Thoracic aorta (tissue), 2 donors: ENCODE results near the gene ADCY2. TPM values are rescaled to one million over a fixed set of nuclear protein-coding genes. Genes with fewer than 3 reads are reported as not detected.

Experiments
- ATAC-seq: fragments of 150-250 bp; one replicate; pipeline ENCODE4 v1.8.0; 2017; ENCODE audit warnings: low read depth; ENCODE audit not compliant: insufficient number of reproducible peaks, low FRiP score
- DNase-seq: peaks from one replicate; pipeline ENCODE4 v3.0.0-alpha.2; 2020; ENCODE audit warnings: low spot score
- H3K27ac ChIP-seq, 2 donors: fragments of 200-600 bp; sonication (generic); 1 replicate in 1 of 2; 2 replicates in 1 of 2; pipeline ENCODE4 v1.5.1; 2016; ENCODE audit warnings: mild to moderate bottlenecking in 2 of 2, moderate library complexity in 2 of 2
- H3K27me3 ChIP-seq: fragments of 200-600 bp; sonication (generic); replicated peaks from 2 replicates; pipeline ENCODE4 v1.6.0; 2016; ENCODE audit warnings: mild to moderate bottlenecking; ENCODE audit not compliant: insufficient read depth
- H3K36me3 ChIP-seq: fragments of 200-600 bp; sonication (generic); one replicate; pipeline ENCODE4 v1.5.1; 2016
- H3K4me1 ChIP-seq, 2 donors: fragments of 200-600 bp; sonication (generic); 1 replicate in 1 of 2; 2 replicates in 1 of 2; pipeline versions ENCODE4 v1.5.1 to v1.6.0; 2016; ENCODE audit warnings: low read depth in 2 of 2, mild to moderate bottlenecking in 1 of 2; ENCODE audit not compliant: control insufficient read depth in 1 of 2
- H3K4me3 ChIP-seq: fragments of 200-600 bp; sonication (generic); 2 replicates; pipeline ENCODE4 v1.5.1; 2016; ENCODE audit warnings: mild to moderate bottlenecking
- H3K9me3 ChIP-seq: fragments of 200-600 bp; sonication (generic); 2 replicates; pipeline ENCODE4 v1.5.1; 2016
- CTCF ChIP-seq: fragments of 200-600 bp; sonication (generic); IDR thresholded peaks from one replicate; pipeline ENCODE4 v1.5.1; 2019; ENCODE audit warnings: antibody characterized with exemption
- total RNA-seq, 2 donors: library from RNA; depleted of rRNA; stranded (reverse); fragments of >200 nt; gene quantifications; one replicate each; pipeline versions ENCODE4 v1.1.0 to v1.2.3, GENCODE V29; 2016

ADCY2 gene
- total RNA-seq, 2 donors from 2014 or later, result 5.0 to 14.8 TPM

- H3K36me3 ChIP-seq, result no peaks in the 10 kb centered on the region
- no peak overlapping the region for H3K27ac ChIP-seq
- no peak overlapping the region for H3K4me3 ChIP-seq
- TF ChIP-seq CTCF, result no peak
- no peaks in the 10 kb centered on the region for H3K4me1 ChIP-seq
- DNase-seq (no peak), ATAC-seq (no peak)
- no peaks in the 10 kb centered on the region for H3K9me3 ChIP-seq
- no peaks in the 10 kb centered on the region for H3K27me3 ChIP-seq
These were observed 275.5 kb downstream of the ADCY2 start for GRCh38 chr5:7671381-7671993.

- no peaks in the 10 kb centered on the region for H3K36me3 ChIP-seq
- H3K27me3 ChIP-seq, result no peaks in the 10 kb centered on the region
- no peaks in the 10 kb centered on the region for H3K4me1 ChIP-seq
- H3K27ac ChIP-seq, result no peak overlapping the region
- no peak overlapping the region for H3K4me3 ChIP-seq
- no peak for TF ChIP-seq CTCF
- H3K9me3 ChIP-seq, result no peaks in the 10 kb centered on the region
- ATAC-seq (no peak), DNase-seq (no peak)
These were observed 277.7 kb downstream of the ADCY2 start for GRCh38 chr5:7673658-7674057.

- no peaks in the 10 kb centered on the region for H3K27me3 ChIP-seq
- no peak for ATAC-seq
- no peaks in the 10 kb centered on the region for H3K4me1 ChIP-seq
- TF ChIP-seq CTCF, result no peak
- no peak overlapping the region for H3K4me3 ChIP-seq
- H3K36me3 ChIP-seq, result no peaks in the 10 kb centered on the region
- H3K9me3 ChIP-seq, result no peaks in the 10 kb centered on the region
- no peak overlapping the region for H3K27ac ChIP-seq
- DNase-seq, result no peak
These were observed 280.5 kb downstream of the ADCY2 start for GRCh38 chr5:7676455-7676854.

- Histone ChIP-seq H3K4me3 (no peak overlapping the region), H3K4me1 (no peaks in the 10 kb centered on the region), H3K27ac (no peak overlapping the region), H3K27me3 (no peaks in the 10 kb centered on the region), H3K9me3 (no peaks in the 10 kb centered on the region), H3K36me3 (no peaks in the 10 kb centered on the region)
- DNase-seq (no peak), ATAC-seq (no peak)
- no peak for TF ChIP-seq CTCF
These were observed 282.1 kb downstream of the ADCY2 start for GRCh38 chr5:7678030-7678429.

GRCh38 chr5:7679663-7680062, 283.7 kb downstream of the ADCY2 start:
- Histone ChIP-seq H3K27me3 (no peaks in the 10 kb centered on the region), H3K36me3 (no peaks in the 10 kb centered on the region), H3K4me1 (no peaks in the 10 kb centered on the region), H3K27ac (no peak overlapping the region), H3K4me3 (no peak overlapping the region), H3K9me3 (no peaks in the 10 kb centered on the region)
- no peak for TF ChIP-seq CTCF
- DNase-seq (no peak), ATAC-seq (no peak)
